Astrocyte of the spinal cord (primary cell): ENCODE data around the gene ULK4.
"Not testable (repeated sequence)": the region's sequence is repeated elsewhere in the genome, so short reads cannot be mapped to it uniquely, and the experiment has no call there.

Experiments
- DNase-seq: peaks from one replicate; pipeline ENCODE4 v3.0.0; 2011; ENCODE audit warnings: low read depth, low spot score
- H3K4me3 ChIP-seq: 2 replicates; pipeline ENCODE4 v1.5.1; 2011; ENCODE audit warnings: low read depth, mild to moderate bottlenecking, low read length, moderate library complexity
- CTCF ChIP-seq: IDR thresholded peaks from 2 replicates; pipeline ENCODE4 v1.5.1; 2012; ENCODE audit warnings: low read depth, mild to moderate bottlenecking, low read length, inconsistent platforms
- in situ Hi-C: cut with HindIII; loops from 2 replicates; pipeline ENCODE4 v1.10.0; 2017; ENCODE audit warnings: low sequenced_read_pairs

Gene ULK4

DNA sequence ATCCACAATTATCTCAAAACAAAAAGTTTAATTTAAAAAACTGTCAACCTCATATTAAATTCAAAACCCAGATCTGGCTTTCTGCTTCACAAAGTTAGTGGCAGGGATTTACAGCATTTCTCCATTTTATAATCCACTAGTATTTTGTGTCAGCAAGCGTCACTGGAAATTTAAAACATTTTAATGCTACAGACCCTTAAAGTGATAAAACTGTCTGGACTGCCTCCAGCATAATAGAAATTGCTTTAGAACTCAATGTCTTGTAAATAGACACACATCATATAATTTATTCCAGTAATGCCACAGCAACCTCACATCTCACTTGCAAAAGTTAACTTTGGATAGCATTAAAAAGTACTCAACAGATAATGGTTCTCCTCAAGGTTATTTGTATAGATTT is 116.1 kb downstream of the ULK4 start:
- no peak overlapping the region for H3K4me3 ChIP-seq
- DNase-seq = no peak
- TF ChIP-seq CTCF = no peak
- in situ Hi-C loops = no loop called here

DNA sequence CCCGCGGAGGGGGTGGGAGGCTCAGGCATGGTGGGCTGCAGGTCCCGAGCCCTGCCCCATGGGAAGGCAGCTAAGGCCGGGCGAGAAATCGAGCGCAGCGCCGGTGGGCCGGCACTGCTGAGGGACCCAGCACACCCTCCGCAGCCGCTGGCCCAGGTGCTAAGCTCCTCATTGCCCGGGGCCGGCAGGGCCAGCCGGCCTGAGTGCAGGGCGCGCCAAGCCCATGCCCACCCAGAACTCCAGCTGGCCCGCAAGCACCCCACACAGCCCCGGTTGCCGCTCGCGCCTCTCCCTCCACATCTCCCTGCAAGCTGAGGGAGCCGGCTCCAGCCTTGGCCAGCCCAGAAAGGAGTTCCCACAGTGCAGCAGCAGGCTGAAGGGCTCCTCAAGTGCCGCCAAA is 117.6 kb downstream of the ULK4 start:
- DNase-seq, in situ Hi-C loops, H3K4me3 ChIP-seq: not testable (repeated sequence)

- H3K4me3 ChIP-seq, in situ Hi-C loops, DNase-seq: not testable (repeated sequence)
Observed at GRCh38 chr3:41840936-41841668, 120.8 kb downstream of the ULK4 start.

GRCh38 chr3:41836360-41837134 is 125.4 kb downstream of the ULK4 start:
- in situ Hi-C loops = no loop called here
- no peak for DNase-seq

DNA sequence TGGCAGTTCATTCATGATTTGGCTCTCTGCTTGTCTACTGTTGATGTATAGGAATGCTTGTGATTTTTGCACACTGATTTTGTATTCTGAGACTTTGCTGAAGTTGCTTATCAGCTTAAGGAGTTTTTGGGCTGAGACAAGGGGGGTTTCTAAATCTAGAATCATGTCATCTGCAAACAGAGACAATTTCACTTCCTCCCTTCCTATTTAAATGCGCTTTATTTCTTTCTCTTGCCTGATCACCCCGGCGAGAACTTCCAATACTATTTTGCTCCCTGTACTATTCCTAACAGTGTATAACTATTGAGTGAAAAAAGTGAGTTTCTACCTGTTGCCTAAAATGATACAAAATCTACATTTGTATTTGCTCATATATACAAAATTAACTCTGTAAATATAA is 128.3 kb downstream of the ULK4 start:
- TF ChIP-seq CTCF = no peak
- in situ Hi-C loops = no loop called here
- H3K4me3 ChIP-seq = no peak overlapping the region
- DNase-seq = no peak

More at GRCh38 chr3:41836360-41837134, 125.4 kb downstream of the ULK4 start:
- H3K4me3 ChIP-seq = no peak overlapping the region
- TF ChIP-seq CTCF = no peak

DNA sequence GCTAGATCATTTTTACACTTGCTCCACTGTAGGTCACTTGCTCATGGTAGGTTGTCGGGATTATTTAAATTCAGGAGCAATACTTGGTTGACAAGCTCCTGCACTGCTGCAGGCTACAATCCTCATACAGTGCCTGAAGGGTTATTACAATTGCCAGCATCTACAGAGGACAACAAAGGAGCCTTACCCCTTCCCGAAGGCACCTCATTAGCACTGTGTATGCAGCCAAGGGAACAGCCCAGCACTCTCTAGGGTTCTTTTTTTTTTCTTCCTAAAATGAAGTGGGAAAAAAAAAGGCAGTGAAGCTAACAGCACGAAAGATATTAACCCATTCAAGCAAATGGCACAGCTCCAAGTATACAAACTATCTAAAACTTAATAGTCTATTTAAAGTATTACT is 142.7 kb downstream of the ULK4 start:
- no peak for TF ChIP-seq CTCF

DNA sequence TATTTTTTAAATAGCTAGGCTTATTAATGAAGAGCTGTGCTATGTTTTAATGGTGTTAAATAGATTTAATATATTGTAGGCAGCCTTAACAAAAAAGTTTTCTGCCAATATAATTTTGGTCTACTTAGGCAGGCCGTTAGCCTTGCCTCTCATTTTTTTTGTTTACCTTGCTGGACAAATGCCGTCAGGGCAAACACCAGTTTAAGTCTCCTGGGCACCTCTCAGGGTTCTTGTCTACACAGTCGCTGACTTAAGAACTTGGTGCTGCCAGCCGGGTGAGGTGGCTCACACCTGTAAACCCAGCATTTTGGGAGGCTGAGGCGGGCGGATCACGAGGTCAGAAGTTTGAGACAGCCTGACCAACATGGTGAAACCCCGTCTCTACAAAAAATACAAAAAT is 153.3 kb downstream of the ULK4 start:
- TF ChIP-seq CTCF = no peak
- in situ Hi-C loops = no loop called here
- DNase-seq = no peak
- H3K4me3 ChIP-seq = no peak overlapping the region

More for the DNA sequence above, 142.7 kb downstream of the ULK4 start:
- in situ Hi-C loops = no loop called here
- no peak overlapping the region for H3K4me3 ChIP-seq
- no peak for DNase-seq
